ENCODE data around the gene SLC12A8. TPM values are rescaled to one million over a fixed set of nuclear protein-coding genes. Genes with fewer than 3 reads are reported as not detected.

Gene SLC12A8
- total RNA-seq, 4 donors from 2014 or later = 5.4 to 10.5 (median 6.8) TPM

DNA sequence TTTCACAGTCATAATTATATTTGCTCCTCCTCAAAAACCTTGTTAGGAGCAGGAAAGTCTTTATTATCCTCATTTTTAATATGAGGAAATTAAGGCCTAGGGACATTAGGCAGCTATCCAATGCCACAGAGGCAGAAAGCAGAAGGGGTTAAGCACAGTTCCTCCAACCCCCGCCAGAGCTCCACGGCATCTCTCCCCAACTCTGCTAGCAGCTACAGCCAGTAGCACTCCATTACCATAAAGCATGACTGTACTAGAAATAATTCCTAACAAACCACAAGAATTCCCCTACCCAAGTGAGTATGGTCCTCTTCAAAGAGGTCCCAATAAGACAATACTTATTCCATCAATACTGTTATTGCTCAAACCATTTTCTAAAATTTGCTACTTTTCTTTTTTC lies 166.6 kb downstream of the SLC12A8 start:
- intact Hi-C loops (cut with DNase I; ENCODE audit: low total_unique reads) (no loop called here), in situ Hi-C loops (cut with MboI; ENCODE audit: low pct_ligation_motif_present in 1 of 4, low pct_unique_long_range_greater_than_20kb in 1 of 4, low sequenced_read_pairs in 3 of 4) (no loop called here)
- TF ChIP-seq POLR2AphosphoS5 (IDR thresholded peaks at IDR 0.05) = no peak
- TF ChIP-seq, protein P1, sequence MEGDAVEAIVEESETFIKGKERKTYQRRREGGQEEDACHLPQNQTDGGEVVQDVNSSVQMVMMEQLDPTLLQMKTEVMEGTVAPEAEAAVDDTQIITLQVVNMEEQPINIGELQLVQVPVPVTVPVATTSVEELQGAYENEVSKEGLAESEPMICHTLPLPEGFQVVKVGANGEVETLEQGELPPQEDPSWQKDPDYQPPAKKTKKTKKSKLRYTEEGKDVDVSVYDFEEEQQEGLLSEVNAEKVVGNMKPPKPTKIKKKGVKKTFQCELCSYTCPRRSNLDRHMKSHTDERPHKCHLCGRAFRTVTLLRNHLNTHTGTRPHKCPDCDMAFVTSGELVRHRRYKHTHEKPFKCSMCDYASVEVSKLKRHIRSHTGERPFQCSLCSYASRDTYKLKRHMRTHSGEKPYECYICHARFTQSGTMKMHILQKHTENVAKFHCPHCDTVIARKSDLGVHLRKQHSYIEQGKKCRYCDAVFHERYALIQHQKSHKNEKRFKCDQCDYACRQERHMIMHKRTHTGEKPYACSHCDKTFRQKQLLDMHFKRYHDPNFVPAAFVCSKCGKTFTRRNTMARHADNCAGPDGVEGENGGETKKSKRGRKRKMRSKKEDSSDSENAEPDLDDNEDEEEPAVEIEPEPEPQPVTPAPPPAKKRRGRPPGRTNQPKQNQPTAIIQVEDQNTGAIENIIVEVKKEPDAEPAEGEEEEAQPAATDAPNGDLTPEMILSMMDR (IDR thresholded peaks at IDR 0.05) = no peak
- TF ChIP-seq EP300 (IDR thresholded peaks at IDR 0.05; ENCODE audit: low read depth) = no peak
- no peak for TF ChIP-seq POLR2A (IDR thresholded peaks at IDR 0.05)
- no peak for DNase-seq
- H3K4me1 ChIP-seq = peaks cover 9 to 45% (median 24%) of the 10 kb centered on the region in 4 donors
- no peaks in the 10 kb centered on the region for H3K36me3 ChIP-seq
- no peaks in the 10 kb centered on the region for H3K27me3 ChIP-seq
- WGBS, 2 donors (ENCODE audit: low coverage in 1 of 2) = 42 to 58% methylated on average over 2 of the region's 2 CpGs
- H3K27ac ChIP-seq = no peak overlapping the region
- H3K9me3 ChIP-seq = no peaks in the 10 kb centered on the region
- H3K4me3 ChIP-seq = no peak overlapping the region

DNA sequence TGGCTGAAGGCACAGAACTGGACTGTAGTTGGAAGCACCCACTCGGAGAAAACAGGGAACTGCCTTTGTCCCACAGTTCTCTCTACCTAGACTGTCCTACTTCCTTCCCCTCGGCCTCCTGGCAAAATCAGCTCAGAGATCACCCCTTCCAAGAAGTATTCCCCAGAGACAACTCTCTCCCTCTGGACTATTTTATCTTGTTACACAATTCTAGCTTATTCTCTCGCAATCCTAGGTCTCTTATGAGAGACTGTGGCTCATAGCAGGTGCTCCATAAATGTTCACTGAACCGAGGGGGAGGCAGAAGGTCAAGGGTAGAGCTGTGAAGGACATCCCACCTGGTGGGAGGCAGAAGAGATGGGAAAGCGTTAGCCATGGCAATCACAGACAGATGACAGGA lies 167.4 kb downstream of the SLC12A8 start:
- peaks cover 9 to 45% (median 24%) of the 10 kb centered on the region in 4 donors for H3K4me1 ChIP-seq
- H3K27me3 ChIP-seq = no peaks in the 10 kb centered on the region
- TF ChIP-seq POLR2AphosphoS5 (IDR thresholded peaks at IDR 0.05) = no peak
- no peak for TF ChIP-seq EP300 (IDR thresholded peaks at IDR 0.05; ENCODE audit: low read depth)
- TF ChIP-seq POLR2A (IDR thresholded peaks at IDR 0.05) = no peak
- TF ChIP-seq, protein P1 (IDR thresholded peaks at IDR 0.05) = no peak
- H3K36me3 ChIP-seq = no peaks in the 10 kb centered on the region
- peak overlapping the region in 3 of 4 donors; percentile 81 to 85 (median 83) for H3K27ac ChIP-seq
- in situ Hi-C loops (cut with MboI; ENCODE audit: low pct_ligation_motif_present in 1 of 4, low pct_unique_long_range_greater_than_20kb in 1 of 4, low sequenced_read_pairs in 3 of 4) = no loop called here
- DNase-seq = no peak
- WGBS, 2 donors (ENCODE audit: low coverage in 1 of 2) = 90 to 93% methylated on average over 4 to 5 of the region's 5 CpGs
- no peaks in the 10 kb centered on the region for H3K9me3 ChIP-seq
- intact Hi-C loops (cut with DNase I; ENCODE audit: low total_unique reads) = no loop called here
- no peak overlapping the region for H3K4me3 ChIP-seq

DNA sequence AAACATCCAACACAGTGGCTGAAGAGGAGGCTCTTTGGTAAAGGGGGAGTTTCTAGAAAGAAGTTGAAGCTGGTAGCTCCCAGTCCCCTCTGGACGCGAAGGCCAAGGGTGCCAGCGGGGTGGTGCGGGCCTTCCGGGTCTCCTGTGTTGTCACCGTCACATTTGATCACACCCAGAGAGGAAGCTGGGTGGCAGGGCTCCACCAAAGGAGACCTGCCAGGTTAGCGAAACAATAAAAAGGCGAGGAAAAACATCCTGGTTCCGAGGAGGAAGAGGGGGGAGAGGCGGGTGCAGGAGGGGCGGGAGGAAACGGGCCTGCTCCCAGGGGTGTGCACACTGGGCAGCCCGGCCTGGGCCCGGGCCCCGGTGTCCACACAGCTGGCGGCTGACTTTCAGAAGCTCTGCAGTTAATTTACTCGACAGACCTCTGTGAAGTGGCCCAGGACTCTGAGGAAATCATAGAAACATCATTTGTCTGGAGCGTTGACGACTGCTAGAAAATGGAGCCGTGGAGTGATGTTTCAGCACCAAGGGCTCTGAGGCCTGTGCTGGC lies 168.9 kb downstream of the SLC12A8 start:
- H3K36me3 ChIP-seq = no peaks in the 10 kb centered on the region
- H3K27me3 ChIP-seq = no peaks in the 10 kb centered on the region
- intact Hi-C loops (cut with DNase I; ENCODE audit: low total_unique reads) = no loop called here
- peak overlapping the region in 1 of 4 donors; percentile 8 for H3K4me3 ChIP-seq
- peaks cover 18 to 56% (median 28%) of the 10 kb centered on the region in 4 donors for H3K4me1 ChIP-seq
- DNase-seq = peak; percentile 54
- WGBS, 2 donors (ENCODE audit: low coverage in 1 of 2) = 52 to 60% methylated on average over 16 to 20 of the region's 20 CpGs
- TF ChIP-seq EP300 (IDR thresholded peaks at IDR 0.05; ENCODE audit: low read depth) (no peak), POLR2A (IDR thresholded peaks at IDR 0.05) (no peak), POLR2AphosphoS5 (IDR thresholded peaks at IDR 0.05) (no peak)
- TF ChIP-seq, protein P1 (IDR thresholded peaks at IDR 0.05) = no peak
- H3K27ac ChIP-seq = peak overlapping the region; percentile 81 to 85 (median 83)
- in situ Hi-C loops (cut with MboI; ENCODE audit: low pct_ligation_motif_present in 1 of 4, low pct_unique_long_range_greater_than_20kb in 1 of 4, low sequenced_read_pairs in 3 of 4) = no loop called here
- no peaks in the 10 kb centered on the region for H3K9me3 ChIP-seq

DNA sequence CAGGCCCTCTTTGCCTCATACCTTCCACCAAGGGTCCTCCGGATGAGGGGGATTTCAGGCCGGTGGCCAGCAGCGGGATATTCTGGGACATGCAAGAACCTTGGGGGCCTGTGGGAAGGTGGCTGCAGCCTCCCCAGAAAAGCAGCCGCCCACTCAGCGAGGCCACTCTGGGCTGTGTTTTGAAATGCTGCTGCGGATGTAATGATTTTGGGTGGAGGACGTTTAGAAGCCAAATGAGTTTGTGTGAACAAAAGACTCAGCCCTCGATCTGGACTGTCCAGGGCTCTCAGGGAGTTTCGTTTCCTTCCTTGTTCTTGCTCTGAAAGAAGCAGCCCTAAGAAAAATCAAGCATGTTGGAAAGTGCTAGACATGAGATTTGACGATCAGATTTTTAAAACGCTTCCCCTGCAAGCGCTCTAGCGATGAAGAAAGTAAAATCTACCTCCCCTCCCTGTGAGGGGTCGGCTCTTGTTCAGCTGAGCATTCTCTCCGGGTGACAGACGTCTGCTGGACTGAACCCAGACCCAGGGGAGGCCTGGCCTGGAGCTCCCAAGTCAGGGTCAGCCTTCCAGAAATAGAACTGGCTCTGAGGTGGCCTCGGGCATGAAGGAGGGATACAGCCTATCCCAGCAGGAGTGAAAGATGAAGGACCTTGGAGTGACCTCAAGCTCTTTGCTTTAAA lies 169.7 kb downstream of the SLC12A8 start:
- no peaks in the 10 kb centered on the region for H3K9me3 ChIP-seq
- H3K36me3 ChIP-seq = no peaks in the 10 kb centered on the region
- intact Hi-C loops (cut with DNase I; ENCODE audit: low total_unique reads) = no loop called here
- no peak for TF ChIP-seq EP300 (IDR thresholded peaks at IDR 0.05; ENCODE audit: low read depth)
- TF ChIP-seq, protein P1 (IDR thresholded peaks at IDR 0.05) = no peak
- TF ChIP-seq POLR2A (IDR thresholded peaks at IDR 0.05) = no peak
- TF ChIP-seq POLR2AphosphoS5 (IDR thresholded peaks at IDR 0.05) = no peak
- H3K4me3 ChIP-seq = peak overlapping the region in 1 of 4 donors; percentile 8
- in situ Hi-C loops (cut with MboI; ENCODE audit: low pct_ligation_motif_present in 1 of 4, low pct_unique_long_range_greater_than_20kb in 1 of 4, low sequenced_read_pairs in 3 of 4) = no loop called here
- H3K27me3 ChIP-seq = no peaks in the 10 kb centered on the region
- H3K27ac ChIP-seq = peak overlapping the region; percentile 81 to 85 (median 83)
- no peak for DNase-seq
- peaks cover 18 to 51% (median 28%) of the 10 kb centered on the region in 4 donors for H3K4me1 ChIP-seq
- WGBS, 2 donors (ENCODE audit: low coverage in 1 of 2) = 28 to 66% methylated on average over 2 to 17 of the region's 17 CpGs
